ENCODE measurements around the gene PHAX. TPM values are rescaled to one million over a fixed set of nuclear protein-coding genes. Genes with fewer than 3 reads are reported as not detected.
A peak's percentile ranks its signal among the peaks of the same experiment; 100 is the strongest.

PHAX gene
- total and polyA plus RNA-seq, 8 donors: 14.4 to 246 (median 35.0) TPM

DNA sequence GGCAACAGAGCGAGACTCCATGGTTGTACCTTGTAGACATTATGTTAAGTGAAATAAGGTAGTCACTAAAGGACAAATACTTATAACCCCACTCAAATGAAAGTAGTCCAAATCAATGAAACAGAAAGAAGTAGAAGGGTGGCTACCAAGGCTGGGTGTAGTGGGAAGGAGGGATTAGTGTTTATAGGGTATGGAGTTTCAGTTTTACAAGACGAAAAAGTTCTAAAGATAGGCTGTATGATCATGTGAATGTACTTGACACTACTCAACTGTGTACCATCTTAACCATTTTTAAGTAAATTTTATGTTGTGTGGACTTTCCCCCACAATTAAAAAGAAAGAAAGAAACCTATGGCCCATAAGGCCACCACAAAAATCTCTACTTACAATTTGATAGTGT, 37.9 kb upstream of the PHAX start:
- Histone ChIP-seq H3K36me3 (peaks cover 0 to 81% (median 60%) of the 10 kb centered on the region in 4 donors), H3K27ac (no peak overlapping the region), H3K9me3 (no peaks in the 10 kb centered on the region), H3K4me1 (no peaks in the 10 kb centered on the region), H3K27me3 (no peaks in the 10 kb centered on the region), H3K4me3 (no peak overlapping the region)
- DNase-seq: no peak
- TF ChIP-seq POLR2A (IDR thresholded peaks at IDR 0.05) (no peak), POLR2AphosphoS5 (IDR thresholded peaks at IDR 0.05) (no peak), EP300 (IDR thresholded peaks at IDR 0.05) (no peak)
- TF ChIP-seq, protein P1, sequence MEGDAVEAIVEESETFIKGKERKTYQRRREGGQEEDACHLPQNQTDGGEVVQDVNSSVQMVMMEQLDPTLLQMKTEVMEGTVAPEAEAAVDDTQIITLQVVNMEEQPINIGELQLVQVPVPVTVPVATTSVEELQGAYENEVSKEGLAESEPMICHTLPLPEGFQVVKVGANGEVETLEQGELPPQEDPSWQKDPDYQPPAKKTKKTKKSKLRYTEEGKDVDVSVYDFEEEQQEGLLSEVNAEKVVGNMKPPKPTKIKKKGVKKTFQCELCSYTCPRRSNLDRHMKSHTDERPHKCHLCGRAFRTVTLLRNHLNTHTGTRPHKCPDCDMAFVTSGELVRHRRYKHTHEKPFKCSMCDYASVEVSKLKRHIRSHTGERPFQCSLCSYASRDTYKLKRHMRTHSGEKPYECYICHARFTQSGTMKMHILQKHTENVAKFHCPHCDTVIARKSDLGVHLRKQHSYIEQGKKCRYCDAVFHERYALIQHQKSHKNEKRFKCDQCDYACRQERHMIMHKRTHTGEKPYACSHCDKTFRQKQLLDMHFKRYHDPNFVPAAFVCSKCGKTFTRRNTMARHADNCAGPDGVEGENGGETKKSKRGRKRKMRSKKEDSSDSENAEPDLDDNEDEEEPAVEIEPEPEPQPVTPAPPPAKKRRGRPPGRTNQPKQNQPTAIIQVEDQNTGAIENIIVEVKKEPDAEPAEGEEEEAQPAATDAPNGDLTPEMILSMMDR (IDR thresholded peaks at IDR 0.05): no peak
- 62 to 93% (median 82%) methylated on average over 2 of the region's 2 CpGs for WGBS, 5 donors
- intact Hi-C loops (cut with DNase I; ENCODE audit: low total_unique reads): no loop called here

DNA sequence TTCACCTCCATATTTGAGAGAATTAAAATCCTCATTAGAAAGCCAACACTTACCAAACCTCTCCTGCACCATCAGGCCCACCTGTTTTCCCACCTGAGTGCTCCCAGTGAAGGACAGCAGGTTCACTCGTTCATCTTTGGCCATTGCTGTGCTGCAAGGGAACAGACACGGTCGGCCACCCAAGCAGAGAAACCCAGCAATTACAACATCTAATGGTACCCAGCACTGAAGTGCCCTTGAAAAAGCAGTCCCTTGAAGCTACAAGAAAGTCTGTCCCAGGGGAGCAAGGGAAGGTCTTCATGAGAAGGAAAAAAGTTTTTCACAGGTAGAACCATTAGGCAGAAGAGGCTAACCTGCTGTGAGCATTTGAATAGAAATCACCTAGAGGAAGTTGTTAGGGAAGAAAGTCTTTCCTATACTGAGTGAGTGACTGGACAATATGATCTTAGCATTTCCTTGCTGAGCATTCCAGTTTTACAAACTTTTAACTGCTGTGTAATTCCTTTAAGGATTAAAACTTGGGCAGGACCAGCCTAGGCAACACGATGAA, 32.5 kb upstream of the PHAX start:
- no peak overlapping the region for H3K27ac ChIP-seq
- intact Hi-C loops (cut with DNase I; ENCODE audit: low total_unique reads): no loop called here
- H3K9me3 ChIP-seq: no peaks in the 10 kb centered on the region
- H3K4me3 ChIP-seq: no peak overlapping the region
- H3K27me3 ChIP-seq: no peaks in the 10 kb centered on the region
- peak in 1 of 2 donors; percentile 7 for DNase-seq
- 94 to 98% (median 98%) methylated on average over 4 of the region's 4 CpGs for WGBS, 5 donors
- TF ChIP-seq, protein P1 (IDR thresholded peaks at IDR 0.05): no peak
- TF ChIP-seq POLR2AphosphoS5 (IDR thresholded peaks at IDR 0.05): no peak
- TF ChIP-seq POLR2A (IDR thresholded peaks at IDR 0.05): no peak
- TF ChIP-seq EP300 (IDR thresholded peaks at IDR 0.05): no peak
- peaks cover 16 to 90% (median 70%) of the 10 kb centered on the region in 4 donors for H3K36me3 ChIP-seq
- H3K4me1 ChIP-seq: no peaks in the 10 kb centered on the region

DNA sequence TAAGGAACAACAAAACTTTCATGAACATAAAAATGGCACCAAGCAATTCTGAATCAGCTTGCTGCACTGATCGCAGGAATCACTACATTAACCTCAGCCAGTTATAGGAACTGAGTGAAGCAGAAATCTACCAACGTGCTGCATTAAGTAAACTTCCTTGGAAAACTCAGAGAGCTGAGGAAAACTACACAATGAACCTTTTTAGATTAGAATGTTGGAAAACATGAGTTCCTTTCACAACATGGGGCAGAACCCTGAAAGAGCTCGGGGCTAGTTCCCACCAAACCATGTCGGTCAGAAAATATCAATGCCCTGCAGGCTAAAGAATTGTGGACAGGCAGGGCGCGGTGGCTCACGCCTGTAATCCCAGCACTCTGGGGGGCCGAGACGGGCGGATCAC, 25.1 kb upstream of the PHAX start:
- no peak overlapping the region for H3K27ac ChIP-seq
- H3K27me3 ChIP-seq: no peaks in the 10 kb centered on the region
- H3K36me3 ChIP-seq: peaks cover 24 to 96% (median 84%) of the 10 kb centered on the region in 4 donors
- TF ChIP-seq, protein P1 (IDR thresholded peaks at IDR 0.05): no peak
- TF ChIP-seq POLR2A (IDR thresholded peaks at IDR 0.05): no peak
- TF ChIP-seq POLR2AphosphoS5 (IDR thresholded peaks at IDR 0.05): no peak
- no peak for TF ChIP-seq EP300 (IDR thresholded peaks at IDR 0.05)
- peak in 1 of 2 donors; percentile 10 for DNase-seq
- 83 to 89% (median 86%) methylated on average over 10 of the region's 10 CpGs for WGBS, 5 donors
- intact Hi-C loops (cut with DNase I; ENCODE audit: low total_unique reads): no loop called here
- no peaks in the 10 kb centered on the region for H3K4me1 ChIP-seq
- no peak overlapping the region for H3K4me3 ChIP-seq
- no peaks in the 10 kb centered on the region for H3K9me3 ChIP-seq

DNA sequence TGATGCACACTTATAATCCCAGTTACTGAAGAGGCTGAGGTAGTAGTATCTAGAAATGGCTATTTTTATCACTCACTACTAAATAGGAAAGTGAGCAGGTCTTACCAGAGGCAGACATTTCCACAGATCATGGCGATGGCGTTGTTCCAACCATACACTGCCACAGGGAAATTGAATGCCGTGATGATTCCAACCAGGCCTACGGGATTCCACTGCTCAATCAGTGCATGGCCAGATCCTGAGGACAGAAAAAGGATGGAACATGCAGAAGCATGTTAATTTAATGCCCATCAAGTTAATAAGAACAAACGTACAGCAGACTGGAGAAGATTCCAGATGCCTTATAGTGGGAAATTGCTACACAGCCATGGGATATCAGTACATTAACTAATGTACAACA, 23.8 kb upstream of the PHAX start:
- 88 to 94% (median 90%) methylated on average over 5 of the region's 5 CpGs for WGBS, 5 donors
- Histone ChIP-seq H3K9me3 (no peaks in the 10 kb centered on the region), H3K4me3 (no peak overlapping the region), H3K36me3 (peaks cover 35 to 99% (median 89%) of the 10 kb centered on the region in 4 donors), H3K4me1 (no peaks in the 10 kb centered on the region), H3K27ac (no peak overlapping the region), H3K27me3 (no peaks in the 10 kb centered on the region)
- peak in 1 of 2 donors; percentile 20 for DNase-seq
- no peak for TF ChIP-seq POLR2A (IDR thresholded peaks at IDR 0.05)
- TF ChIP-seq, protein P1 (IDR thresholded peaks at IDR 0.05): no peak
- TF ChIP-seq EP300 (IDR thresholded peaks at IDR 0.05): no peak
- TF ChIP-seq POLR2AphosphoS5 (IDR thresholded peaks at IDR 0.05): no peak
- intact Hi-C loops (cut with DNase I; ENCODE audit: low total_unique reads): no loop called here
